GM21390 (cell line): ENCODE measurements around the gene C20orf202.

Source experiments
- ATAC-seq: cut with Tn5 transposase; IDR thresholded peaks from one replicate; pipeline ENCODE4 v1.9.1; 2021; ENCODE audit not compliant: unreplicated experiment

Gene C20orf202

GRCh38 chr20:1202762-1203504, at the start of gene C20orf202:
C20orf202 (plus strand) TSS chr20:1203454; CDS start chr20:1203586, 132 bp downstream.
- no peak for ATAC-seq

- no peak for ATAC-seq
Observed at GRCh38 chr20:1154226-1154625, 49.0 kb upstream of the C20orf202 start.

GRCh38 chr20:1154691-1155090, 48.6 kb upstream of the C20orf202 start:
- ATAC-seq = no peak

GRCh38 chr20:1155342-1155741, 47.9 kb upstream of the C20orf202 start:
- ATAC-seq = no peak

- ATAC-seq = no peak
Observed at GRCh38 chr20:1160496-1160895, 42.8 kb upstream of the C20orf202 start.

GRCh38 chr20:1160991-1161390, 42.3 kb upstream of the C20orf202 start:
- ATAC-seq = no peak

- no peak for ATAC-seq
Observed at GRCh38 chr20:1163105-1163504, 40.1 kb upstream of the C20orf202 start.

- no peak for ATAC-seq
Observed at GRCh38 chr20:1163653-1164052, 39.6 kb upstream of the C20orf202 start.

- no peak for ATAC-seq
Observed at GRCh38 chr20:1164871-1165270, 38.4 kb upstream of the C20orf202 start.

GRCh38 chr20:1165521-1165920, 37.7 kb upstream of the C20orf202 start:
- no peak for ATAC-seq

- ATAC-seq = no peak
Observed at GRCh38 chr20:1165941-1166340, 37.3 kb upstream of the C20orf202 start.

GRCh38 chr20:1166948-1167720, 36.1 kb upstream of the C20orf202 start:
- no peak for ATAC-seq

- ATAC-seq = no peak
Observed at GRCh38 chr20:1169224-1169623, 34.0 kb upstream of the C20orf202 start.

GRCh38 chr20:1171461-1172093, 31.7 kb upstream of the C20orf202 start:
- no peak for ATAC-seq

- no peak for ATAC-seq
Observed at GRCh38 chr20:1173698-1174097, 29.6 kb upstream of the C20orf202 start.

- ATAC-seq = no peak
Observed at GRCh38 chr20:1174787-1175186, 28.5 kb upstream of the C20orf202 start.

GRCh38 chr20:1177680-1178079, 25.6 kb upstream of the C20orf202 start:
- ATAC-seq = no peak

GRCh38 chr20:1178103-1178502, 25.2 kb upstream of the C20orf202 start:
- no peak for ATAC-seq

- no peak for ATAC-seq
Observed at GRCh38 chr20:1178623-1179022, 24.6 kb upstream of the C20orf202 start.

- no peak for ATAC-seq
Observed at GRCh38 chr20:1180949-1181348, 22.3 kb upstream of the C20orf202 start.

- no peak for ATAC-seq
Observed at GRCh38 chr20:1182106-1182505, 21.1 kb upstream of the C20orf202 start.

GRCh38 chr20:1183153-1183552, 20.1 kb upstream of the C20orf202 start:
- ATAC-seq = no peak
